Naive B cell (primary cell): ENCODE measurements around the gene SLC9C1. TPM values are rescaled to one million over a fixed set of nuclear protein-coding genes. Genes with fewer than 3 reads are reported as not detected.

Source experiments
- ATAC-seq, 2 donors: fragments of 150-1000 bp; cut with Tn5 transposase; 2 replicates each; pipeline ENCODE4 v1.10.0; 2021; ENCODE audit warnings: low read depth in 2 of 2, mild to moderate bottlenecking in 2 of 2, moderate library complexity in 2 of 2
- DNase-seq: peaks from one replicate; pipeline ENCODE4 v3.0.0; 2022
- H3K27ac Mint-ChIP-seq, 6 donors: one replicate each; pipeline ENCODE4 v1.8.0; 2020 to 2022; ENCODE audit warnings: mild to moderate bottlenecking in 6 of 6, mixed read lengths in 6 of 6, moderate library complexity in 5 of 6, inconsistent platforms in 2 of 6
- H3K27me3 Mint-ChIP-seq, 3 donors: one replicate each; pipeline ENCODE4 v1.8.0; 2021 to 2022; ENCODE audit warnings: mixed read lengths in 3 of 3, mild to moderate bottlenecking in 1 of 3
- H3K36me3 Mint-ChIP-seq, 2 donors: one replicate each; pipeline ENCODE4 v1.8.0; 2020 to 2022; ENCODE audit warnings: mixed read lengths in 2 of 2, inconsistent platforms in 1 of 2, mild to moderate bottlenecking in 1 of 2
- H3K4me1 Mint-ChIP-seq, 3 donors: one replicate each; pipeline ENCODE4 v1.8.0; 2020 to 2022; ENCODE audit warnings: mixed read lengths in 3 of 3, inconsistent platforms in 1 of 3, mild to moderate bottlenecking in 1 of 3, moderate library complexity in 1 of 3
- H3K4me3 Mint-ChIP-seq, 8 donors: one replicate each; pipeline ENCODE4 v1.8.0; 2020 to 2022; ENCODE audit warnings: mild to moderate bottlenecking in 8 of 8, mixed read lengths in 8 of 8, moderate library complexity in 8 of 8, inconsistent platforms in 2 of 8
- H3K9me3 Mint-ChIP-seq, 7 donors: one replicate each; pipeline ENCODE4 v1.8.0; 2020 to 2022; ENCODE audit warnings: mixed read lengths in 7 of 7, mild to moderate bottlenecking in 5 of 7, inconsistent platforms in 2 of 7, moderate library complexity in 1 of 7
- polyA plus RNA-seq, 6 donors: library from polyadenylated mRNA; unstranded; fragments of 300-500 nt; fragmentation: Illumina TruSeq; gene quantifications; one replicate each; pipeline ENCODE4 v1.2.3, GENCODE V29; 2021; ENCODE audit warnings: low read depth in 6 of 6

SLC9C1 gene
- polyA plus RNA-seq = under 1 TPM in 2 of 6 donors, not detected in 4; 0.34 to 0.98 TPM

- Mint-ChIP-seq H3K36me3 (no peaks in the 10 kb centered on the region), H3K9me3 (peaks cover 0 to 8% (median 4%) of the 10 kb centered on the region in 7 donors), H3K27me3 (no peaks in the 10 kb centered on the region), H3K27ac (peak within 1 kb of the TSS; percentile 65 to 96 (median 81)), H3K4me3 (peak within 1 kb of the TSS; percentile 74 to 94 (median 88)), H3K4me1 (peaks cover 24 to 43% (median 43%) of the 10 kb centered on the region in 3 donors)
- ATAC-seq (peak; percentile 73 to 74), DNase-seq (peak; percentile 51)
These were observed at the start of gene SLC9C1 for GRCh38 chr3:112293368-112294321. SLC9C1 (minus strand) TSS chr3:112294216; CDS start chr3:112286791, 7,425 bp downstream.

GRCh38 chr3:112341386-112341785, 47.4 kb upstream of the SLC9C1 start:
- Mint-ChIP-seq H3K36me3 (peaks cover 35 to 69% of the 10 kb centered on the region in 2 donors), H3K4me3 (peak overlapping the region in 4 of 8 donors; percentile 8 to 72 (median 29)), H3K27ac (peak overlapping the region in 5 of 6 donors; percentile 72 to 90 (median 82)), H3K4me1 (peaks cover 65 to 84% (median 79%) of the 10 kb centered on the region in 3 donors), H3K27me3 (no peaks in the 10 kb centered on the region), H3K9me3 (peaks cover 0 to 13% (median 6%) of the 10 kb centered on the region in 7 donors)
- no peak for ATAC-seq
- DNase-seq = no peak

- Mint-ChIP-seq H3K4me1 (peaks cover 68 to 86% (median 78%) of the 10 kb centered on the region in 3 donors), H3K4me3 (peak overlapping the region; percentile 1 to 71 (median 36)), H3K36me3 (peaks cover 27 to 66% of the 10 kb centered on the region in 2 donors), H3K9me3 (peaks cover 0 to 13% (median 6%) of the 10 kb centered on the region in 7 donors), H3K27ac (peak overlapping the region in 3 of 6 donors; percentile 43 to 59 (median 44)), H3K27me3 (no peaks in the 10 kb centered on the region)
- DNase-seq = no peak
- no peak for ATAC-seq
These were observed 45.6 kb upstream of the SLC9C1 start for GRCh38 chr3:112339609-112340008.

- peak overlapping the region in 4 of 6 donors; percentile 43 to 90 (median 54) for H3K27ac Mint-ChIP-seq
- peaks cover 64 to 83% (median 73%) of the 10 kb centered on the region in 3 donors for H3K4me1 Mint-ChIP-seq
- DNase-seq (no peak), ATAC-seq (no peak)
- peak overlapping the region; percentile 1 to 71 (median 57) for H3K4me3 Mint-ChIP-seq
- peaks cover 22 to 62% of the 10 kb centered on the region in 2 donors for H3K36me3 Mint-ChIP-seq
- no peaks in the 10 kb centered on the region for H3K27me3 Mint-ChIP-seq
- peaks cover 0 to 13% (median 6%) of the 10 kb centered on the region in 7 donors for H3K9me3 Mint-ChIP-seq
These were observed 45.1 kb upstream of the SLC9C1 start for GRCh38 chr3:112339134-112339533.

- Mint-ChIP-seq H3K9me3 (peaks cover 0 to 10% (median 3%) of the 10 kb centered on the region in 7 donors), H3K4me1 (peaks cover 62 to 78% (median 69%) of the 10 kb centered on the region in 3 donors), H3K4me3 (peak overlapping the region in 5 of 8 donors; percentile 0 to 63 (median 53)), H3K27ac (peak overlapping the region in 2 of 6 donors; percentile 7 to 63), H3K27me3 (no peaks in the 10 kb centered on the region), H3K36me3 (peaks cover 18 to 61% of the 10 kb centered on the region in 2 donors)
- DNase-seq (no peak), ATAC-seq (no peak)
These were observed 44.7 kb upstream of the SLC9C1 start for GRCh38 chr3:112338727-112339056.

- Mint-ChIP-seq H3K27ac (peak overlapping the region; percentile 9 to 91 (median 42)), H3K36me3 (peaks cover 14 to 57% of the 10 kb centered on the region in 2 donors), H3K4me3 (peak overlapping the region; percentile 0 to 59 (median 24)), H3K4me1 (peaks cover 61 to 76% (median 68%) of the 10 kb centered on the region in 3 donors), H3K9me3 (peaks cover 0 to 6% (median 2%) of the 10 kb centered on the region in 7 donors), H3K27me3 (no peaks in the 10 kb centered on the region)
- no peak for ATAC-seq
- DNase-seq = no peak
These were observed 44.2 kb upstream of the SLC9C1 start for GRCh38 chr3:112338021-112338726.

- H3K4me1 Mint-ChIP-seq = peaks cover 54 to 74% (median 66%) of the 10 kb centered on the region in 3 donors
- DNase-seq (no peak), ATAC-seq (no peak)
- H3K27me3 Mint-ChIP-seq = no peaks in the 10 kb centered on the region
- peaks cover 8 to 35% of the 10 kb centered on the region in 2 donors for H3K36me3 Mint-ChIP-seq
- H3K9me3 Mint-ChIP-seq = no peaks in the 10 kb centered on the region
- peak overlapping the region; percentile 95 to 99 (median 98) for H3K4me3 Mint-ChIP-seq
- peak overlapping the region; percentile 62 to 96 (median 94) for H3K27ac Mint-ChIP-seq
These were observed 41.4 kb upstream of the SLC9C1 start for GRCh38 chr3:112335434-112335781.

- H3K9me3 Mint-ChIP-seq = no peaks in the 10 kb centered on the region
- peak overlapping the region; percentile 95 to 99 (median 98) for H3K4me3 Mint-ChIP-seq
- no peak for ATAC-seq
- peaks cover 52 to 68% (median 68%) of the 10 kb centered on the region in 3 donors for H3K4me1 Mint-ChIP-seq
- no peak for DNase-seq
- peaks cover 7 to 31% of the 10 kb centered on the region in 2 donors for H3K36me3 Mint-ChIP-seq
- H3K27ac Mint-ChIP-seq = peak overlapping the region; percentile 84 to 96 (median 94)
- H3K27me3 Mint-ChIP-seq = no peaks in the 10 kb centered on the region
These were observed 40.8 kb upstream of the SLC9C1 start for GRCh38 chr3:112334691-112335433.

- no peaks in the 10 kb centered on the region for H3K27me3 Mint-ChIP-seq
- peak overlapping the region; percentile 93 to 96 (median 94) for H3K27ac Mint-ChIP-seq
- DNase-seq = peak; percentile 14
- H3K9me3 Mint-ChIP-seq = no peaks in the 10 kb centered on the region
- ATAC-seq = peak; percentile 56 to 59
- H3K4me1 Mint-ChIP-seq = peaks cover 44 to 59% (median 57%) of the 10 kb centered on the region in 3 donors
- H3K36me3 Mint-ChIP-seq = peaks cover 7 to 23% of the 10 kb centered on the region in 2 donors
- peak overlapping the region; percentile 95 to 99 (median 98) for H3K4me3 Mint-ChIP-seq
These were observed 39.6 kb upstream of the SLC9C1 start for GRCh38 chr3:112333381-112334317.

GRCh38 chr3:112333002-112333380, 39.0 kb upstream of the SLC9C1 start, which contains the start of gene CD200:
CD200 (plus strand) TSS chr3:112333156; CDS start chr3:112333213, 57 bp downstream.
- H3K4me1 Mint-ChIP-seq = peaks cover 37 to 53% (median 52%) of the 10 kb centered on the region in 3 donors
- peak within 1 kb of the TSS; percentile 95 to 99 (median 98) for H3K4me3 Mint-ChIP-seq
- DNase-seq (peak; percentile 47), ATAC-seq (peak; percentile 74)
- peak within 1 kb of the TSS; percentile 93 to 97 (median 95) for H3K27ac Mint-ChIP-seq
- no peaks in the 10 kb centered on the region for H3K9me3 Mint-ChIP-seq
- H3K36me3 Mint-ChIP-seq = peaks cover 7 to 23% of the 10 kb centered on the region in 2 donors
- no peaks in the 10 kb centered on the region for H3K27me3 Mint-ChIP-seq

GRCh38 chr3:112331851-112332250, 37.8 kb upstream of the SLC9C1 start:
- no peaks in the 10 kb centered on the region for H3K27me3 Mint-ChIP-seq
- H3K36me3 Mint-ChIP-seq = peaks cover 7 to 19% of the 10 kb centered on the region in 2 donors
- peak overlapping the region in 5 of 6 donors; percentile 93 to 97 (median 96) for H3K27ac Mint-ChIP-seq
- ATAC-seq (no peak), DNase-seq (no peak)
- peak overlapping the region; percentile 42 to 99 (median 98) for H3K4me3 Mint-ChIP-seq
- no peaks in the 10 kb centered on the region for H3K9me3 Mint-ChIP-seq
- H3K4me1 Mint-ChIP-seq = peaks cover 35 to 50% (median 42%) of the 10 kb centered on the region in 3 donors
